ENCODE data around the gene MAML3.

DNA sequence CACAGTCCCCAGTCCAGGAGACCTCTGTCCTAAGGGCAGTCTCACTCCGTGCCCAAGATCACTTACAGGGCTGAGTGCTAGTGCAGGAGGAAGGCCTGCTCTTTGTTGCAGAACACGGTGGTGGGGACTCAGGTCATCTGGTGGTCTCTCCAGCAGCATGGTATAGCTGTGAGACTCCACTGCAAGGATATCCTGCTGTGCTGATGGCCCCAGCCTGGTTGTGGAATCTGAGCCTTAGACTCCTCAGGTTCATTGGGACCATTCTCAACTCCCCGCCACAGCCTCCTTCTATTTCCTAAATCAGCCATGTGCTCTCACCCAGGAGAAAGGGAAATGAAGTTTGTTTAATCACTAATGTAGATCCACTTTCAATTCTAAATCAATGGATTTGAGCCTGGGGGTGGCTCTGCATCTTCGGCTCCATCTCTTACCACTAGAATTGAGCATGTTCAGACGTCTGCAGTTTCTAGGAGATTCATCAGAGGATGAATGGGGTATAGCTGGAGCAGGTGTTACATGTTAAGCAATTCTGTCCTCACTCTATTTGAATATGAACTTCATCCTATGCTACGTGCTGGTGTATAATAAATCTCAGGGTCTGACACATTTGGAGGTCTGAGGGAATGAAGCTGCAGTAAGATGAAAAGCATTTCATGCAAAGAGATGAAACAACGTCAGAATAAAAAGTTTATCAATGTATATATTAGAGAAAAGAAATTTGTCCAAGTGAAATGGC lies 299.1 kb downstream of the MAML3 start:
- TF ChIP-seq EZH2phosphoT487 (IDR thresholded peaks at IDR 0.05; ENCODE audit: unreplicated experiment), result no peak
- TF ChIP-seq, protein P1, sequence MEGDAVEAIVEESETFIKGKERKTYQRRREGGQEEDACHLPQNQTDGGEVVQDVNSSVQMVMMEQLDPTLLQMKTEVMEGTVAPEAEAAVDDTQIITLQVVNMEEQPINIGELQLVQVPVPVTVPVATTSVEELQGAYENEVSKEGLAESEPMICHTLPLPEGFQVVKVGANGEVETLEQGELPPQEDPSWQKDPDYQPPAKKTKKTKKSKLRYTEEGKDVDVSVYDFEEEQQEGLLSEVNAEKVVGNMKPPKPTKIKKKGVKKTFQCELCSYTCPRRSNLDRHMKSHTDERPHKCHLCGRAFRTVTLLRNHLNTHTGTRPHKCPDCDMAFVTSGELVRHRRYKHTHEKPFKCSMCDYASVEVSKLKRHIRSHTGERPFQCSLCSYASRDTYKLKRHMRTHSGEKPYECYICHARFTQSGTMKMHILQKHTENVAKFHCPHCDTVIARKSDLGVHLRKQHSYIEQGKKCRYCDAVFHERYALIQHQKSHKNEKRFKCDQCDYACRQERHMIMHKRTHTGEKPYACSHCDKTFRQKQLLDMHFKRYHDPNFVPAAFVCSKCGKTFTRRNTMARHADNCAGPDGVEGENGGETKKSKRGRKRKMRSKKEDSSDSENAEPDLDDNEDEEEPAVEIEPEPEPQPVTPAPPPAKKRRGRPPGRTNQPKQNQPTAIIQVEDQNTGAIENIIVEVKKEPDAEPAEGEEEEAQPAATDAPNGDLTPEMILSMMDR (conservative IDR thresholded peaks at IDR 0.05; ENCODE audit: low read depth in 2 of 2), result no peak
- no peak for TF ChIP-seq POLR2AphosphoS5 (IDR thresholded peaks at IDR 0.05; ENCODE audit: low read depth)
- TF ChIP-seq CREB1 (CRISPR knock-in tag; IDR thresholded peaks at IDR 0.05; ENCODE audit: low read depth), result no peak
- TF ChIP-seq EZH2 (IDR thresholded peaks at IDR 0.05; ENCODE audit: low read depth, unreplicated experiment), result no peak
- TF ChIP-seq, protein P2, sequence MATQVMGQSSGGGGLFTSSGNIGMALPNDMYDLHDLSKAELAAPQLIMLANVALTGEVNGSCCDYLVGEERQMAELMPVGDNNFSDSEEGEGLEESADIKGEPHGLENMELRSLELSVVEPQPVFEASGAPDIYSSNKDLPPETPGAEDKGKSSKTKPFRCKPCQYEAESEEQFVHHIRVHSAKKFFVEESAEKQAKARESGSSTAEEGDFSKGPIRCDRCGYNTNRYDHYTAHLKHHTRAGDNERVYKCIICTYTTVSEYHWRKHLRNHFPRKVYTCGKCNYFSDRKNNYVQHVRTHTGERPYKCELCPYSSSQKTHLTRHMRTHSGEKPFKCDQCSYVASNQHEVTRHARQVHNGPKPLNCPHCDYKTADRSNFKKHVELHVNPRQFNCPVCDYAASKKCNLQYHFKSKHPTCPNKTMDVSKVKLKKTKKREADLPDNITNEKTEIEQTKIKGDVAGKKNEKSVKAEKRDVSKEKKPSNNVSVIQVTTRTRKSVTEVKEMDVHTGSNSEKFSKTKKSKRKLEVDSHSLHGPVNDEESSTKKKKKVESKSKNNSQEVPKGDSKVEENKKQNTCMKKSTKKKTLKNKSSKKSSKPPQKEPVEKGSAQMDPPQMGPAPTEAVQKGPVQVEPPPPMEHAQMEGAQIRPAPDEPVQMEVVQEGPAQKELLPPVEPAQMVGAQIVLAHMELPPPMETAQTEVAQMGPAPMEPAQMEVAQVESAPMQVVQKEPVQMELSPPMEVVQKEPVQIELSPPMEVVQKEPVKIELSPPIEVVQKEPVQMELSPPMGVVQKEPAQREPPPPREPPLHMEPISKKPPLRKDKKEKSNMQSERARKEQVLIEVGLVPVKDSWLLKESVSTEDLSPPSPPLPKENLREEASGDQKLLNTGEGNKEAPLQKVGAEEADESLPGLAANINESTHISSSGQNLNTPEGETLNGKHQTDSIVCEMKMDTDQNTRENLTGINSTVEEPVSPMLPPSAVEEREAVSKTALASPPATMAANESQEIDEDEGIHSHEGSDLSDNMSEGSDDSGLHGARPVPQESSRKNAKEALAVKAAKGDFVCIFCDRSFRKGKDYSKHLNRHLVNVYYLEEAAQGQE (IDR thresholded peaks at IDR 0.05; ENCODE audit: unreplicated experiment), result no peak
- TF ChIP-seq JUNB (IDR thresholded peaks at IDR 0.05; ENCODE audit: unreplicated experiment), result no peak
- no peak for TF ChIP-seq ZNF114 (CRISPR knock-in tag; IDR thresholded peaks at IDR 0.05)
- TF ChIP-seq ZNF331 (CRISPR knock-in tag; IDR thresholded peaks at IDR 0.05; ENCODE audit: low read depth), result no peak
- TF ChIP-seq, protein P3, sequence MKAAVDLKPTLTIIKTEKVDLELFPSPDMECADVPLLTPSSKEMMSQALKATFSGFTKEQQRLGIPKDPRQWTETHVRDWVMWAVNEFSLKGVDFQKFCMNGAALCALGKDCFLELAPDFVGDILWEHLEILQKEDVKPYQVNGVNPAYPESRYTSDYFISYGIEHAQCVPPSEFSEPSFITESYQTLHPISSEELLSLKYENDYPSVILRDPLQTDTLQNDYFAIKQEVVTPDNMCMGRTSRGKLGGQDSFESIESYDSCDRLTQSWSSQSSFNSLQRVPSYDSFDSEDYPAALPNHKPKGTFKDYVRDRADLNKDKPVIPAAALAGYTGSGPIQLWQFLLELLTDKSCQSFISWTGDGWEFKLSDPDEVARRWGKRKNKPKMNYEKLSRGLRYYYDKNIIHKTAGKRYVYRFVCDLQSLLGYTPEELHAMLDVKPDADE (IDR thresholded peaks at IDR 0.05), result no peak
